22Rv1 (cell line): Measurements from ENCODE around the gene MTNR1A.

Experiments
- CTCF ChIP-seq: fragments of 450-650 bp; IDR thresholded peaks from 2 replicates; pipeline ENCODE4 v1.5.1; 2017; ENCODE audit warnings: mild to moderate bottlenecking
- ZFX ChIP-seq: fragments of 450-650 bp; IDR thresholded peaks from 2 replicates; pipeline ENCODE4 v1.6.1; 2017; ENCODE audit warnings: antibody characterized with exemption, borderline replicate concordance

GRCh38 chr4:186592445-186592844, 37.1 kb upstream of the MTNR1A start:
- TF ChIP-seq CTCF (no peak), ZFX (no peak)
